ENCODE results near the gene TMEM229A.

DNA sequence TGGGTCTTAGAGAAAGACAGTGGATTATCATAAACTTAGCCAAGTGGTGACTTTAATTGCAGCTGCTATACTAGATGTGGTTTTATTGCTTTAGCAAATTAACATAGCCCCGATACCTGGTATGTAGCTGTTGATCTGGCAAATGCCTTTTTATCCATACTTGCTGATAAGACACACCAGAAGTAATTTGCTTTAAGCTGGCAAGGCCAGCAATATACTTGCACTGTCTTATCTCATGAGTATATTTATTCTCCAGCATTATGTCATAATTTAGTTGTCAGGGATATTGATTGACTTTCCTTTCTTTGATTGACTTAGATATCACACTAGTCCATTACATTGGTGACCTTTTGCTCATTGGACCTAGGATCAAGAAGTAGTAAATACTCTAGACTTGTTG, 12.8 kb downstream of the TMEM229A start:
- TF ChIP-seq POLR2A (IDR thresholded peaks at IDR 0.05), result no peak
- TF ChIP-seq, protein P1, sequence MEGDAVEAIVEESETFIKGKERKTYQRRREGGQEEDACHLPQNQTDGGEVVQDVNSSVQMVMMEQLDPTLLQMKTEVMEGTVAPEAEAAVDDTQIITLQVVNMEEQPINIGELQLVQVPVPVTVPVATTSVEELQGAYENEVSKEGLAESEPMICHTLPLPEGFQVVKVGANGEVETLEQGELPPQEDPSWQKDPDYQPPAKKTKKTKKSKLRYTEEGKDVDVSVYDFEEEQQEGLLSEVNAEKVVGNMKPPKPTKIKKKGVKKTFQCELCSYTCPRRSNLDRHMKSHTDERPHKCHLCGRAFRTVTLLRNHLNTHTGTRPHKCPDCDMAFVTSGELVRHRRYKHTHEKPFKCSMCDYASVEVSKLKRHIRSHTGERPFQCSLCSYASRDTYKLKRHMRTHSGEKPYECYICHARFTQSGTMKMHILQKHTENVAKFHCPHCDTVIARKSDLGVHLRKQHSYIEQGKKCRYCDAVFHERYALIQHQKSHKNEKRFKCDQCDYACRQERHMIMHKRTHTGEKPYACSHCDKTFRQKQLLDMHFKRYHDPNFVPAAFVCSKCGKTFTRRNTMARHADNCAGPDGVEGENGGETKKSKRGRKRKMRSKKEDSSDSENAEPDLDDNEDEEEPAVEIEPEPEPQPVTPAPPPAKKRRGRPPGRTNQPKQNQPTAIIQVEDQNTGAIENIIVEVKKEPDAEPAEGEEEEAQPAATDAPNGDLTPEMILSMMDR (IDR thresholded peaks at IDR 0.05 in 8 of 11, conservative IDR thresholded peaks at IDR 0.05 in 3 of 11), result no peak

Data from spleen (tissue), 7 donors.